ENCODE measurements around the gene C14orf119.

- no peak for TF ChIP-seq EP300 (IDR thresholded peaks at IDR 0.05; ENCODE audit: low read length)
- TF ChIP-seq ZNF253 (CRISPR knock-in tag; conservative IDR thresholded peaks at IDR 0.05), result no peak
- TF ChIP-seq, protein P1, sequence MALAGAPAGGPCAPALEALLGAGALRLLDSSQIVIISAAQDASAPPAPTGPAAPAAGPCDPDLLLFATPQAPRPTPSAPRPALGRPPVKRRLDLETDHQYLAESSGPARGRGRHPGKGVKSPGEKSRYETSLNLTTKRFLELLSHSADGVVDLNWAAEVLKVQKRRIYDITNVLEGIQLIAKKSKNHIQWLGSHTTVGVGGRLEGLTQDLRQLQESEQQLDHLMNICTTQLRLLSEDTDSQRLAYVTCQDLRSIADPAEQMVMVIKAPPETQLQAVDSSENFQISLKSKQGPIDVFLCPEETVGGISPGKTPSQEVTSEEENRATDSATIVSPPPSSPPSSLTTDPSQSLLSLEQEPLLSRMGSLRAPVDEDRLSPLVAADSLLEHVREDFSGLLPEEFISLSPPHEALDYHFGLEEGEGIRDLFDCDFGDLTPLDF (CRISPR knock-in tag; IDR thresholded peaks at IDR 0.05), result no peak
- TF ChIP-seq SMC3 (conservative IDR thresholded peaks at IDR 0.05; ENCODE audit: insufficient read depth, low read depth, low read length), result no peak
- no peak for TF ChIP-seq MAZ (CRISPR knock-in tag; conservative IDR thresholded peaks at IDR 0.05 in 1 of 2, IDR thresholded peaks at IDR 0.05 in 1 of 2)
- 0 out of 6 replicates have a peak, but pooled peaks of 1 of the 3 experiments have one; percentile 9 for TF ChIP-seq CTCF (IDR thresholded peaks at IDR 0.05 in 2 of 3, conservative IDR thresholded peaks at IDR 0.05 in 1 of 3; ENCODE audit: insufficient read depth in 2 of 3, low read depth in 1 of 3, low read length in 3 of 3)
- TF ChIP-seq POLR2A (conservative IDR thresholded peaks at IDR 0.05), result no peak
- TF ChIP-seq MAFK (IDR thresholded peaks at IDR 0.05; ENCODE audit: low read length), result no peak
- no peak for TF ChIP-seq PHF20 (IDR thresholded peaks at IDR 0.05; ENCODE audit: partially characterized antibody)
- no peak for TF ChIP-seq TAF1 (IDR thresholded peaks at IDR 0.05; ENCODE audit: control insufficient read depth, extremely low read depth, insufficient read depth, low read length, severe bottlenecking)
- TF ChIP-seq, protein P2, sequence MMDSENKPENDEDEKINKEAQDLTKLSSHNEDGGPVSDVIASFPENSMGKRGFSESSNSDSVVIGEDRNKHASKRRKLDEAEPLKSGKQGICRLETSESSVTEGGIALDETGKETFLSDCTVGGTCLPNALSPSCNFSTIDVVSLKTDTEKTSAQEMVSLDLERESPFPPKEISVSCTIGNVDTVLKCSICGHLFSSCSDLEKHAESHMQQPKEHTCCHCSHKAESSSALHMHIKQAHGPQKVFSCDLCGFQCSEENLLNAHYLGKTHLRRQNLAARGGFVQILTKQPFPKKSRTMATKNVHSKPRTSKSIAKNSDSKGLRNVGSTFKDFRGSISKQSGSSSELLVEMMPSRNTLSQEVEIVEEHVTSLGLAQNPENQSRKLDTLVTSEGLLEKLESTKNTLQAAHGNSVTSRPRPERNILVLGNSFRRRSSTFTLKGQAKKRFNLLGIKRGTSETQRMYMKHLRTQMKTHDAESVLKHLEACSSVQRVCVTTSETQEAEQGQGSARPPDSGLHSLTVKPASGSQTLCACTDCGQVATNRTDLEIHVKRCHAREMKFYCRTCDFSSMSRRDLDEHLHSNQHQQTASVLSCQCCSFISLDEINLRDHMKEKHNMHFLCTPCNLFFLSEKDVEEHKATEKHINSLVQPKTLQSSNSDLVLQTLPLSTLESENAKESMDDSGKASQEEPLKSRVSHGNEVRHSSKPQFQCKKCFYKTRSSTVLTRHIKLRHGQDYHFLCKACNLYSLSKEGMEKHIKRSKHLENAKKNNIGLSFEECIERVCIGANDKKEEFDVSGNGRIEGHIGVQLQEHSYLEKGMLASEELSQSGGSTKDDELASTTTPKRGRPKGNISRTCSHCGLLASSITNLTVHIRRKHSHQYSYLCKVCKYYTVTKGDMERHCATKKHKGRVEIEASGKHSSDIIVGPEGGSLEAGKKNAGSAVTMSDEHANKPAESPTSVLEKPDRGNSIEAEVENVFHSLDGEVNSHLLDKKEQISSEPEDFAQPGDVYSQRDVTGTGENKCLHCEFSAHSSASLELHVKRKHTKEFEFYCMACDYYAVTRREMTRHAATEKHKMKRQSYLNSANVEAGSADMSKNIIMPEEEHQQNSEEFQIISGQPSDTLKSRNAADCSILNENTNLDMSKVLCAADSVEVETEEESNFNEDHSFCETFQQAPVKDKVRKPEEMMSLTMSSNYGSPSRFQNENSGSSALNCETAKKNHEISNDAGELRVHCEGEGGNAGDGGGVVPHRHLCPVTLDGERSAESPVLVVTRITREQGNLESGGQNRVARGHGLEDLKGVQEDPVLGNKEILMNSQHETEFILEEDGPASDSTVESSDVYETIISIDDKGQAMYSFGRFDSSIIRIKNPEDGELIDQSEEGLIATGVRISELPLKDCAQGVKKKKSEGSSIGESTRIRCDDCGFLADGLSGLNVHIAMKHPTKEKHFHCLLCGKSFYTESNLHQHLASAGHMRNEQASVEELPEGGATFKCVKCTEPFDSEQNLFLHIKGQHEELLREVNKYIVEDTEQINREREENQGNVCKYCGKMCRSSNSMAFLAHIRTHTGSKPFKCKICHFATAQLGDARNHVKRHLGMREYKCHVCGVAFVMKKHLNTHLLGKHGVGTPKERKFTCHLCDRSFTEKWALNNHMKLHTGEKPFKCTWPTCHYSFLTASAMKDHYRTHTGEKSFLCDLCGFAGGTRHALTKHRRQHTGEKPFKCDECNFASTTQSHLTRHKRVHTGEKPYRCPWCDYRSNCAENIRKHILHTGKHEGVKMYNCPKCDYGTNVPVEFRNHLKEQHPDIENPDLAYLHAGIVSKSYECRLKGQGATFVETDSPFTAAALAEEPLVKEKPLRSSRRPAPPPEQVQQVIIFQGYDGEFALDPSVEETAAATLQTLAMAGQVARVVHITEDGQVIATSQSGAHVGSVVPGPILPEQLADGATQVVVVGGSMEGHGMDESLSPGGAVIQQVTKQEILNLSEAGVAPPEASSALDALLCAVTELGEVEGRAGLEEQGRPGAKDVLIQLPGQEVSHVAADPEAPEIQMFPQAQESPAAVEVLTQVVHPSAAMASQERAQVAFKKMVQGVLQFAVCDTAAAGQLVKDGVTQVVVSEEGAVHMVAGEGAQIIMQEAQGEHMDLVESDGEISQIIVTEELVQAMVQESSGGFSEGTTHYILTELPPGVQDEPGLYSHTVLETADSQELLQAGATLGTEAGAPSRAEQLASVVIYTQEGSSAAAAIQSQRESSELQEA (IDR thresholded peaks at IDR 0.05; ENCODE audit: low read depth), result no peak
Observed at GRCh38 chr14:23125933-23126524, 30.7 kb downstream of the C14orf119 start.

All from K562 (cell line).